ENCODE measurements around the gene PALD1. TPM values are rescaled to one million over a fixed set of nuclear protein-coding genes. Genes with fewer than 3 reads are reported as not detected.
A peak's percentile ranks its signal among the peaks of the same experiment; 100 is the strongest.

Gene PALD1
- total RNA-seq, 6 experiments from 2014 or later = 0.81 to 2.9 (median 1.3) TPM

DNA sequence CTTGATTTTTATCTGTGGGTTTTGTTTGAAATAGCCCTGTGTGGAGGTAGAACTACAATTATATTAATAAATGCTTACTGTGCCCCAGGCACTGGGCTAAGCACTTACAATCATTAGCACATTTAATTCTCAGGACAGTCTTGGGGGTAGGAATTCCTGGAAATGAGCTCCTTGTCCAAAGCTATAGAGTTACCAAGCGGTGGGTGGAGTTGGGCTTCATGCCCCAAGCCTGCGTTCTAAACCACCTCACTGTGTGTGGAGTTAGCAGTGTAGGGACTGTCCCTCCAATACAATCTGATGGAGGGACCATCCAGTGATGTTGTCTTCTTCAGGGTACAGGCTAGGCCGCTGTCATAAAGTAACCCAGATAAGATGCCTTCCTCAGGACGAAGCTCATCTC, 49.7 kb downstream of the PALD1 start:
- no peak for TF ChIP-seq POLR2A (IDR thresholded peaks at IDR 0.05)
- TF ChIP-seq, protein P1, sequence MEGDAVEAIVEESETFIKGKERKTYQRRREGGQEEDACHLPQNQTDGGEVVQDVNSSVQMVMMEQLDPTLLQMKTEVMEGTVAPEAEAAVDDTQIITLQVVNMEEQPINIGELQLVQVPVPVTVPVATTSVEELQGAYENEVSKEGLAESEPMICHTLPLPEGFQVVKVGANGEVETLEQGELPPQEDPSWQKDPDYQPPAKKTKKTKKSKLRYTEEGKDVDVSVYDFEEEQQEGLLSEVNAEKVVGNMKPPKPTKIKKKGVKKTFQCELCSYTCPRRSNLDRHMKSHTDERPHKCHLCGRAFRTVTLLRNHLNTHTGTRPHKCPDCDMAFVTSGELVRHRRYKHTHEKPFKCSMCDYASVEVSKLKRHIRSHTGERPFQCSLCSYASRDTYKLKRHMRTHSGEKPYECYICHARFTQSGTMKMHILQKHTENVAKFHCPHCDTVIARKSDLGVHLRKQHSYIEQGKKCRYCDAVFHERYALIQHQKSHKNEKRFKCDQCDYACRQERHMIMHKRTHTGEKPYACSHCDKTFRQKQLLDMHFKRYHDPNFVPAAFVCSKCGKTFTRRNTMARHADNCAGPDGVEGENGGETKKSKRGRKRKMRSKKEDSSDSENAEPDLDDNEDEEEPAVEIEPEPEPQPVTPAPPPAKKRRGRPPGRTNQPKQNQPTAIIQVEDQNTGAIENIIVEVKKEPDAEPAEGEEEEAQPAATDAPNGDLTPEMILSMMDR (IDR thresholded peaks at IDR 0.05) = no peak
- intact Hi-C loops (cut with DNase I) = no loop called here
- H3K27ac ChIP-seq = no peak overlapping the region
- no peaks in the 10 kb centered on the region for H3K27me3 ChIP-seq
- no peaks in the 10 kb centered on the region for H3K9me3 ChIP-seq
- DNase-seq (no peak), ATAC-seq (no peak)
- H3K36me3 ChIP-seq = no peaks in the 10 kb centered on the region
- 100% methylated on average over 1 of the region's 4 CpGs for WGBS (ENCODE audit: insufficient coverage, low coverage, low lambda C conversion rate, missing lambda C conversion rate)
- H3K4me1 ChIP-seq = no peaks in the 10 kb centered on the region
- H3K4me3 ChIP-seq = no peak overlapping the region

DNA sequence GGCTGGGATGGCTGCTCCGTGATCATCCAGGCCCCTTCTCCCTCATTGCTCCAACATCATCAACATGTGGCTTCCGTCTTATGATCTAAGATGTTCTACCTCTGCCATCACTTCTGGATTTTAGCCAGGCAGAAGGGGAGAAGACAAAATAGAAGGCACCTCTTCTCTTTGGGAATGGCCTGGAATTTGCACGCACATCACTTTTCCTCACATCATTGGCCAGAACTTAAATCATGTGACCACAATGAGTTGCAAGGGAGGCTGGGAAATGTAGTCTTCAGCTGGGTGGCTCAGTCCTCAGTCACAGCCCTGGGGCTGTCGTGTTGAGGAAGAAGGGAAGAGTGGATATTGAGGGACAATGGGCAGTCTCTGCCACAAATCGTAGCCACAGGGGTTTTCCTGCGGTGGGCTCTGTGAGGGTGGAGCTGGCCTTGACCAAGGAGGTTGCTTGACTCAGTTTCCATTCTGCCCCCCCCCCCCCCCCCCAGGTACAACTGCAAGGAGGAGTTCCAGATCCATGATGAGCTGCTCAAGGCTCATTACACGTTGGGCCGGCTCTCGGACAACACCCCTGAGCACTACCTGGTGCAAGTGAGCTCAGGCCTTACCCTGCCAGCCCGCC, 50.3 kb downstream of the PALD1 start:
- Histone ChIP-seq H3K4me3 (no peak overlapping the region), H3K27ac (no peak overlapping the region), H3K27me3 (no peaks in the 10 kb centered on the region), H3K4me1 (no peaks in the 10 kb centered on the region), H3K9me3 (no peaks in the 10 kb centered on the region), H3K36me3 (no peaks in the 10 kb centered on the region)
- WGBS (ENCODE audit: insufficient coverage, low coverage, low lambda C conversion rate, missing lambda C conversion rate) = 69% methylated on average over 3 of the region's 10 CpGs
- DNase-seq (no peak), ATAC-seq (peak; percentile 14 to 58 (median 43))
- intact Hi-C loops (cut with DNase I) = no loop called here
- TF ChIP-seq, protein P1 (IDR thresholded peaks at IDR 0.05) = no peak
- TF ChIP-seq POLR2A (IDR thresholded peaks at IDR 0.05) = no peak

DNA sequence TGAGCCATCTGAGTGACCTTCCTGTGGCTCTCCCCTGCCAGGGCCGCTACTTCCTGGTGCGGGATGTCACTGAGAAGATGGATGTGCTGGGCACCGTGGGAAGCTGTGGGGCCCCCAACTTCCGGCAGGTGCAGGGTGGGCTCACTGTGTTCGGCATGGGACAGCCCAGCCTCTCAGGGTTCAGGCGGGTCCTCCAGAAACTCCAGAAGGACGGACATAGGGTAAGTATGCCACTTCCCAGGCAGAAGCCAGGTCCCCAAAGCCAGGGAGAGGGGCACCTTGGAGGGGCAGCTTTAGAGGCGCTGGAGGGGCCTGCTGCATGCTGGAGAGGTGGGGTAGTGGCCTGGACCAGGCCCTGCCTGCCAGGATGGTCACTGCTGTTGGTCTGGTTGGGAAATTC, 51.3 kb downstream of the PALD1 start:
- no peak for ATAC-seq
- Histone ChIP-seq H3K27ac (no peak overlapping the region), H3K4me3 (no peak overlapping the region), H3K27me3 (no peaks in the 10 kb centered on the region), H3K9me3 (no peaks in the 10 kb centered on the region), H3K4me1 (no peaks in the 10 kb centered on the region), H3K36me3 (no peaks in the 10 kb centered on the region)
- WGBS (ENCODE audit: insufficient coverage, low coverage, low lambda C conversion rate, missing lambda C conversion rate) = no CpG with 5 or more reads among the region's 8 CpGs
- intact Hi-C loops (cut with DNase I) = no loop called here
- TF ChIP-seq POLR2A (IDR thresholded peaks at IDR 0.05) = no peak
- TF ChIP-seq, protein P1 (IDR thresholded peaks at IDR 0.05) = no peak
- no peak for DNase-seq

DNA sequence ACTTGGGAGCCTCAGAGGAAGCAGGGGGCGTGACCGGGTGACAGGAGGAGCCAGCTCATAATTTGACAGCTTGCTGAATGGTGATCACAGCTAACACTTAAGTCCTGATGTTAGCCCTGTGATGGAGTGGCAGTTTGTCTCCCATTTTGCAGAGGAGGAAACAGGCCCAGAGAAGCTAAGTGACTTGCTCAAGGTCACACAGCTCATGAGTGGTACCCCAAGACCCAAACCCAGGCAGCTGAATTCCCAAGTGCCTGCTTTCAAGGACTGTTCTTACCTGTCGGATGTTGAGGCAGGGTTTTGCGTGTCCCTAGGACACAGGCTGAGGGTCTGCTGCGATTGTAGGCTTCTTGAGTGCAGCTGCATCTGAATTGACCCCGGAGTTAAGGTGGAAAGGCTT, 51.7 kb downstream of the PALD1 start:
- Histone ChIP-seq H3K27me3 (no peaks in the 10 kb centered on the region), H3K36me3 (no peaks in the 10 kb centered on the region), H3K4me1 (no peaks in the 10 kb centered on the region), H3K27ac (no peak overlapping the region), H3K9me3 (no peaks in the 10 kb centered on the region), H3K4me3 (no peak overlapping the region)
- no peak for DNase-seq
- TF ChIP-seq, protein P1 (IDR thresholded peaks at IDR 0.05) = no peak
- no peak for TF ChIP-seq POLR2A (IDR thresholded peaks at IDR 0.05)
- intact Hi-C loops (cut with DNase I) = no loop called here
- no peak for ATAC-seq
- WGBS (ENCODE audit: insufficient coverage, low coverage, low lambda C conversion rate, missing lambda C conversion rate) = 96% methylated on average over 3 of the region's 6 CpGs

All from right lobe of liver (tissue), 6 donors.